ENCODE data around the gene ST7. TPM values are rescaled to one million over a fixed set of nuclear protein-coding genes. Genes with fewer than 3 reads are reported as not detected.

Gene ST7
- total and polyA plus RNA-seq, 2 of the 8 experiments (the other 6 are each of a cell fraction or from before 2014, with no cell fraction given) = 16.3 to 18.0 TPM

GRCh38 chr7:117116211-117116610, 162.9 kb downstream of the ST7 start:
- no peak overlapping the region for H2AFZ ChIP-seq (ENCODE audit: low read length)
- no peaks in the 10 kb centered on the region for H3K9me3 ChIP-seq (ENCODE audit: insufficient read depth in 2 of 2, low read depth in 1 of 2, low read length in 1 of 2)
- no peaks in the 10 kb centered on the region for H3K23me2 ChIP-seq (ENCODE audit: low read depth, low read length)
- no peak overlapping the region for H3K18ac ChIP-seq (ENCODE audit: extremely low read depth, low read length)
- TF ChIP-seq BCL11A (IDR thresholded peaks at IDR 0.05; ENCODE audit: low read depth in 2 of 2, low read length in 2 of 2) = no peak
- TF ChIP-seq NANOG (IDR thresholded peaks at IDR 0.05; ENCODE audit: insufficient read depth, low read depth, low read length, poor library complexity, severe bottlenecking) = no peak
- TF ChIP-seq POLR2A (IDR thresholded peaks at IDR 0.05; ENCODE audit: control extremely low read depth in 1 of 2, low read depth in 2 of 2, low read length in 2 of 2) = no peak
- no peak for TF ChIP-seq SP2 (IDR thresholded peaks at IDR 0.05; ENCODE audit: low read length)
- no peak for TF ChIP-seq RBBP5 (IDR thresholded peaks at IDR 0.05; ENCODE audit: borderline replicate concordance, low read depth, low read length)
- no peak for TF ChIP-seq SP1 (IDR thresholded peaks at IDR 0.05; ENCODE audit: low read depth, low read length)
- no peak for TF ChIP-seq SAP30 (IDR thresholded peaks at IDR 0.05; ENCODE audit: insufficient read depth, insufficient replicate concordance, low read length)
- TF ChIP-seq SRF (IDR thresholded peaks at IDR 0.05; ENCODE audit: low read depth, low read length) = no peak
- TF ChIP-seq EZH2 (IDR thresholded peaks at IDR 0.05; ENCODE audit: low read depth, low read length, severe bottlenecking) = no peak
- no peak for TF ChIP-seq CBX5 (IDR thresholded peaks at IDR 0.05; ENCODE audit: low read depth, low read length)
- H3K79me2 ChIP-seq (ENCODE audit: control insufficient read depth in 1 of 2, insufficient read depth in 2 of 2, low read length in 2 of 2) = no peaks in the 10 kb centered on the region
- H3K4ac ChIP-seq (replicated peaks; ENCODE audit: insufficient read length, low read depth, low read length) = no peak overlapping the region
- no peak overlapping the region for H2BK12ac ChIP-seq (ENCODE audit: low read depth, low read length)
- no peak overlapping the region for H2BK5ac ChIP-seq (ENCODE audit: low read depth, low read length)
- FAIRE-seq (no peak), DNase-seq (ENCODE audit: low read depth in 1 of 2, low spot score in 2 of 2) (no peak)
- no peak overlapping the region for H3K9ac ChIP-seq (replicated peaks in 1 of 4; ENCODE audit: extremely low read depth in 1 of 4, low read depth in 3 of 4, low read length in 3 of 4)
- 84% methylated on average over 2 of the region's 2 CpGs; no CpG with 5 or more reads in 1 of the 2 experiments for WGBS, 2 experiments (ENCODE audit: extremely low coverage in 1 of 2, insufficient coverage in 1 of 2, insufficient read length in 1 of 2, insufficient replicate concordance in 2 of 2, low coverage in 1 of 2, low lambda C conversion rate in 2 of 2, missing lambda C conversion rate in 1 of 2)
- H4K5ac ChIP-seq (ENCODE audit: insufficient read length, low read depth, low read length) = no peak overlapping the region
- no peaks in the 10 kb centered on the region for H3K79me1 ChIP-seq (ENCODE audit: low read depth, low read length)
- POLR2A ChIA-PET (ENCODE audit: partially characterized antibody) = interaction anchor here (0.7 kb wide), 1 partner anchor 181 kb away, joined by 3 read pairs; no protein-coding TSS in a partner anchor
- no peak overlapping the region for H2BK15ac ChIP-seq (ENCODE audit: low read length)
- no peak overlapping the region for H3K14ac ChIP-seq (ENCODE audit: insufficient read length)
- no peaks in the 10 kb centered on the region for H4K20me1 ChIP-seq (replicated peaks in 1 of 2; ENCODE audit: control insufficient read depth in 1 of 2, insufficient read depth in 2 of 2, low read length in 2 of 2)
- no peaks in the 10 kb centered on the region for H3K27me3 ChIP-seq (replicated peaks in 1 of 4; ENCODE audit: control insufficient read depth in 3 of 4, extremely low read depth in 1 of 4, insufficient read depth in 3 of 4, low read length in 3 of 4)
- no peak overlapping the region for H3K56ac ChIP-seq (replicated peaks; ENCODE audit: insufficient read length, low read depth, low read length)
- H3K36me3 ChIP-seq (ENCODE audit: control insufficient read depth in 2 of 4, insufficient read depth in 4 of 4, low read length in 3 of 4) = no peaks in the 10 kb centered on the region
- H2BK20ac ChIP-seq (ENCODE audit: low read length) = no peak overlapping the region
- H3K4me1 ChIP-seq (replicated peaks in 1 of 4; ENCODE audit: control insufficient read depth in 3 of 4, insufficient read depth in 4 of 4, low read length in 3 of 4) = peaks cover 0 to 5% (median 2%) of the 10 kb centered on the region in 4 experiments; a peak in 2 of 7 replicates
- H4K8ac ChIP-seq (ENCODE audit: extremely low read depth, insufficient read depth, low read length) = no peak overlapping the region
- no peak overlapping the region for H3K27ac ChIP-seq (ENCODE audit: low read depth, low read length)
- CTCF ChIA-PET (ENCODE audit: partially characterized antibody) = interaction anchor here (0.6 to 13.4 kb wide), 4 partner anchors 11 to 196 kb away, joined by 3 to 168 read pairs (median 4); no protein-coding TSS in a partner anchor
- no peak overlapping the region for H2BK120ac ChIP-seq (replicated peaks; ENCODE audit: low read depth, low read length)
- H4K91ac ChIP-seq (replicated peaks; ENCODE audit: insufficient read length, low read length) = no peak overlapping the region
- no peak overlapping the region for H3K4me3 ChIP-seq (ENCODE audit: extremely low read depth in 1 of 4, insufficient read depth in 2 of 4, low read depth in 3 of 4, low read length in 4 of 4)
- no peak overlapping the region for H2AK5ac ChIP-seq (ENCODE audit: low read depth, low read length)
- H3K23ac ChIP-seq (ENCODE audit: insufficient read length) = no peak overlapping the region
- no peak overlapping the region for H3K4me2 ChIP-seq (ENCODE audit: insufficient read depth in 1 of 2, low read depth in 2 of 2, low read length in 2 of 2)

Data from H1 (cell line).